K562 (cell line): ENCODE measurements around the gene DDX39A. TPM values are rescaled to one million over a fixed set of nuclear protein-coding genes. Genes with fewer than 3 reads are reported as not detected.

Source experiments
- COPS2 ChIP-seq: fragments of 450-650 bp; conservative IDR thresholded peaks from 2 replicates; pipeline ENCODE4 v1.6.1; 2016; ENCODE audit warnings: mild to moderate bottlenecking, moderate library complexity
- EWSR1 ChIP-seq: fragments of 450-650 bp; IDR thresholded peaks from 2 replicates; pipeline ENCODE4 v1.6.1; 2018; ENCODE audit warnings: borderline replicate concordance, mild to moderate bottlenecking, low read depth, moderate library complexity; ENCODE audit not compliant: partially characterized antibody
- polyA plus RNA-seq, 8 experiments: library from polyadenylated mRNA; depleted of rRNA in 4 of 8; stranded (reverse) in 5 of 8; unstranded in 3 of 8; fragments of >200 nt; fragmentation: Nextera tagmentation in 2 of 8; fragmentation: Illumina TruSeq in 1 of 8; extraction: Ambion mirVana in 2 of 8; extraction: Trizol in 1 of 8; gene quantifications; 2 replicates each; pipeline versions ENCODE4 v1.2.1 to v1.2.3, GENCODE V29; 2011 to 2014; ENCODE audit warnings: inconsistent platforms in 1 of 8, missing spikeins in 1 of 8
- total RNA-seq, 7 experiments: library from RNA; depleted of rRNA in 6 of 7; stranded (reverse); fragments of >200 nt in 6 of 7; fragmentation: Illumina TruSeq in 2 of 7; extraction: Trizol in 2 of 7; gene quantifications; 2 replicates each; pipeline versions ENCODE4 v1.2.1 to v1.2.3, GENCODE V29; 2011 to 2021; ENCODE audit warnings: low replicate concordance in 1 of 7
- TF ChIP-seq, protein P1 (sequence below): fragments of 450-650 bp; IDR thresholded peaks from 2 replicates; pipeline ENCODE4 v1.6.1; 2016; ENCODE audit warnings: mild to moderate bottlenecking, moderate library complexity
- TF ChIP-seq, protein P2 (sequence below), 3 experiments: IDR thresholded peaks in 2 of 3; conservative IDR thresholded peaks in 1 of 3; 2 replicates each; pipeline ENCODE4 v1.5.1; 2011 to 2012; ENCODE audit warnings: low read length in 3 of 3, mild to moderate bottlenecking in 3 of 3, control low read depth in 2 of 3, improper control_type of control experiment in 1 of 3, inconsistent platforms in 1 of 3, low read depth in 1 of 3, mixed read lengths in 1 of 3, moderate library complexity in 1 of 3; ENCODE audit not compliant: insufficient read depth in 2 of 3
- TF ChIP-seq, protein P3 (sequence below), 2 experiments: fragments of 450-650 bp in 1 of 2; sonication (generic) in 1 of 2; formaldehyde crosslinking in 1 of 2; IDR thresholded peaks in 1 of 2; conservative IDR thresholded peaks in 1 of 2; 2 replicates each; pipeline versions ENCODE4 v1.6.1 to v1.8.1; 2016 to 2023; ENCODE audit warnings: mild to moderate bottlenecking in 2 of 2, moderate library complexity in 2 of 2, inconsistent platforms in 1 of 2, missing genetic modification reagents in 1 of 2
- TF ChIP-seq, protein P4 (sequence below), 2 experiments: fragments of 450-650 bp; IDR thresholded peaks; 2 replicates each; pipeline ENCODE4 v1.6.1; 2018; ENCODE audit warnings: mild to moderate bottlenecking in 2 of 2, low read depth in 1 of 2; ENCODE audit not compliant: partially characterized antibody in 2 of 2

The DDX39A gene
- total and polyA plus RNA-seq, 9 of the 15 experiments (the other 6 are each of a cell fraction or from before 2014, with no cell fraction given) = 90.3 to 250 (median 188) TPM

DNA sequence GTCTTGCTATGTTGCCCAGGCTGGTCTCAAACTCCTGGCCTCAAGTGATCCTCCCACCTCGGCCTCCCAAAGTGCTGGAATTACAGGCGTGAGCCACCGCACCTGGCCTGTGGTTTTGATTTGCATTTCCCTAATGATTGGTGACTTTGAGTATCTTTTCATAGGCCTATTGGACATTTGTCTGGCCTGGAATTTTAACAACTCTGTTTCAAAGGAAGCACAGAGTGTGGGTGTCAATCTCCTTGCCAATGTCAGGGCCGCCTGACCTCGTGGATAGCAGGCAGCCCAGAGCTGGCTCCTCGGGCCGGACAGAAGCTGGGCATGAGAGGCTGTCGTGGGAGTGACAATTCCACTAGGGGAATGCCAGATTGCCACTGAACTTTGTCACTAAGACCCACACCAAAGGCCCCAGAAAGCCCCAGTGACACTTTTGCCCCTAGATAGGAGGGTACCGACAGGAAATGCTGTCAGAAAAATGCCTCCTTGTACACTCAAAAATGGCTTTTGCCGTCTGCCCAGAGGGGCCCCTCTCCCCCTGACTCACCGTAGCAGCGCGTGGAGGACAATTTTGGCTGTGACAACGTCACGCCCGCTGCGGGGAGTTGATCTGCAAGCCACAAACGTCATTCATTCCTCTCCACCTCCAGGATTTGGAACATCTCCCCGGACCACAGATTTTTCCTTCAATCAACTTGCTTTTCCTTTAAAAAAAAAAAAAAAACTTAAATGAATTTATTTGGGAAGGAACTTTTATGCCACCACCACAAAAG, 49.6 kb downstream of the DDX39A start (continued):
- TF ChIP-seq, protein P1, sequence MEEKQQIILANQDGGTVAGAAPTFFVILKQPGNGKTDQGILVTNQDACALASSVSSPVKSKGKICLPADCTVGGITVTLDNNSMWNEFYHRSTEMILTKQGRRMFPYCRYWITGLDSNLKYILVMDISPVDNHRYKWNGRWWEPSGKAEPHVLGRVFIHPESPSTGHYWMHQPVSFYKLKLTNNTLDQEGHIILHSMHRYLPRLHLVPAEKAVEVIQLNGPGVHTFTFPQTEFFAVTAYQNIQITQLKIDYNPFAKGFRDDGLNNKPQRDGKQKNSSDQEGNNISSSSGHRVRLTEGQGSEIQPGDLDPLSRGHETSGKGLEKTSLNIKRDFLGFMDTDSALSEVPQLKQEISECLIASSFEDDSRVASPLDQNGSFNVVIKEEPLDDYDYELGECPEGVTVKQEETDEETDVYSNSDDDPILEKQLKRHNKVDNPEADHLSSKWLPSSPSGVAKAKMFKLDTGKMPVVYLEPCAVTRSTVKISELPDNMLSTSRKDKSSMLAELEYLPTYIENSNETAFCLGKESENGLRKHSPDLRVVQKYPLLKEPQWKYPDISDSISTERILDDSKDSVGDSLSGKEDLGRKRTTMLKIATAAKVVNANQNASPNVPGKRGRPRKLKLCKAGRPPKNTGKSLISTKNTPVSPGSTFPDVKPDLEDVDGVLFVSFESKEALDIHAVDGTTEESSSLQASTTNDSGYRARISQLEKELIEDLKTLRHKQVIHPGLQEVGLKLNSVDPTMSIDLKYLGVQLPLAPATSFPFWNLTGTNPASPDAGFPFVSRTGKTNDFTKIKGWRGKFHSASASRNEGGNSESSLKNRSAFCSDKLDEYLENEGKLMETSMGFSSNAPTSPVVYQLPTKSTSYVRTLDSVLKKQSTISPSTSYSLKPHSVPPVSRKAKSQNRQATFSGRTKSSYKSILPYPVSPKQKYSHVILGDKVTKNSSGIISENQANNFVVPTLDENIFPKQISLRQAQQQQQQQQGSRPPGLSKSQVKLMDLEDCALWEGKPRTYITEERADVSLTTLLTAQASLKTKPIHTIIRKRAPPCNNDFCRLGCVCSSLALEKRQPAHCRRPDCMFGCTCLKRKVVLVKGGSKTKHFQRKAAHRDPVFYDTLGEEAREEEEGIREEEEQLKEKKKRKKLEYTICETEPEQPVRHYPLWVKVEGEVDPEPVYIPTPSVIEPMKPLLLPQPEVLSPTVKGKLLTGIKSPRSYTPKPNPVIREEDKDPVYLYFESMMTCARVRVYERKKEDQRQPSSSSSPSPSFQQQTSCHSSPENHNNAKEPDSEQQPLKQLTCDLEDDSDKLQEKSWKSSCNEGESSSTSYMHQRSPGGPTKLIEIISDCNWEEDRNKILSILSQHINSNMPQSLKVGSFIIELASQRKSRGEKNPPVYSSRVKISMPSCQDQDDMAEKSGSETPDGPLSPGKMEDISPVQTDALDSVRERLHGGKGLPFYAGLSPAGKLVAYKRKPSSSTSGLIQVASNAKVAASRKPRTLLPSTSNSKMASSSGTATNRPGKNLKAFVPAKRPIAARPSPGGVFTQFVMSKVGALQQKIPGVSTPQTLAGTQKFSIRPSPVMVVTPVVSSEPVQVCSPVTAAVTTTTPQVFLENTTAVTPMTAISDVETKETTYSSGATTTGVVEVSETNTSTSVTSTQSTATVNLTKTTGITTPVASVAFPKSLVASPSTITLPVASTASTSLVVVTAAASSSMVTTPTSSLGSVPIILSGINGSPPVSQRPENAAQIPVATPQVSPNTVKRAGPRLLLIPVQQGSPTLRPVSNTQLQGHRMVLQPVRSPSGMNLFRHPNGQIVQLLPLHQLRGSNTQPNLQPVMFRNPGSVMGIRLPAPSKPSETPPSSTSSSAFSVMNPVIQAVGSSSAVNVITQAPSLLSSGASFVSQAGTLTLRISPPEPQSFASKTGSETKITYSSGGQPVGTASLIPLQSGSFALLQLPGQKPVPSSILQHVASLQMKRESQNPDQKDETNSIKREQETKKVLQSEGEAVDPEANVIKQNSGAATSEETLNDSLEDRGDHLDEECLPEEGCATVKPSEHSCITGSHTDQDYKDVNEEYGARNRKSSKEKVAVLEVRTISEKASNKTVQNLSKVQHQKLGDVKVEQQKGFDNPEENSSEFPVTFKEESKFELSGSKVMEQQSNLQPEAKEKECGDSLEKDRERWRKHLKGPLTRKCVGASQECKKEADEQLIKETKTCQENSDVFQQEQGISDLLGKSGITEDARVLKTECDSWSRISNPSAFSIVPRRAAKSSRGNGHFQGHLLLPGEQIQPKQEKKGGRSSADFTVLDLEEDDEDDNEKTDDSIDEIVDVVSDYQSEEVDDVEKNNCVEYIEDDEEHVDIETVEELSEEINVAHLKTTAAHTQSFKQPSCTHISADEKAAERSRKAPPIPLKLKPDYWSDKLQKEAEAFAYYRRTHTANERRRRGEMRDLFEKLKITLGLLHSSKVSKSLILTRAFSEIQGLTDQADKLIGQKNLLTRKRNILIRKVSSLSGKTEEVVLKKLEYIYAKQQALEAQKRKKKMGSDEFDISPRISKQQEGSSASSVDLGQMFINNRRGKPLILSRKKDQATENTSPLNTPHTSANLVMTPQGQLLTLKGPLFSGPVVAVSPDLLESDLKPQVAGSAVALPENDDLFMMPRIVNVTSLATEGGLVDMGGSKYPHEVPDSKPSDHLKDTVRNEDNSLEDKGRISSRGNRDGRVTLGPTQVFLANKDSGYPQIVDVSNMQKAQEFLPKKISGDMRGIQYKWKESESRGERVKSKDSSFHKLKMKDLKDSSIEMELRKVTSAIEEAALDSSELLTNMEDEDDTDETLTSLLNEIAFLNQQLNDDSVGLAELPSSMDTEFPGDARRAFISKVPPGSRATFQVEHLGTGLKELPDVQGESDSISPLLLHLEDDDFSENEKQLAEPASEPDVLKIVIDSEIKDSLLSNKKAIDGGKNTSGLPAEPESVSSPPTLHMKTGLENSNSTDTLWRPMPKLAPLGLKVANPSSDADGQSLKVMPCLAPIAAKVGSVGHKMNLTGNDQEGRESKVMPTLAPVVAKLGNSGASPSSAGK = 0 out of 2 replicates have a peak, but pooled peaks have one; percentile 41
- TF ChIP-seq, protein P2, sequence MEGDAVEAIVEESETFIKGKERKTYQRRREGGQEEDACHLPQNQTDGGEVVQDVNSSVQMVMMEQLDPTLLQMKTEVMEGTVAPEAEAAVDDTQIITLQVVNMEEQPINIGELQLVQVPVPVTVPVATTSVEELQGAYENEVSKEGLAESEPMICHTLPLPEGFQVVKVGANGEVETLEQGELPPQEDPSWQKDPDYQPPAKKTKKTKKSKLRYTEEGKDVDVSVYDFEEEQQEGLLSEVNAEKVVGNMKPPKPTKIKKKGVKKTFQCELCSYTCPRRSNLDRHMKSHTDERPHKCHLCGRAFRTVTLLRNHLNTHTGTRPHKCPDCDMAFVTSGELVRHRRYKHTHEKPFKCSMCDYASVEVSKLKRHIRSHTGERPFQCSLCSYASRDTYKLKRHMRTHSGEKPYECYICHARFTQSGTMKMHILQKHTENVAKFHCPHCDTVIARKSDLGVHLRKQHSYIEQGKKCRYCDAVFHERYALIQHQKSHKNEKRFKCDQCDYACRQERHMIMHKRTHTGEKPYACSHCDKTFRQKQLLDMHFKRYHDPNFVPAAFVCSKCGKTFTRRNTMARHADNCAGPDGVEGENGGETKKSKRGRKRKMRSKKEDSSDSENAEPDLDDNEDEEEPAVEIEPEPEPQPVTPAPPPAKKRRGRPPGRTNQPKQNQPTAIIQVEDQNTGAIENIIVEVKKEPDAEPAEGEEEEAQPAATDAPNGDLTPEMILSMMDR (IDR thresholded peaks at IDR 0.05 in 2 of 3, conservative IDR thresholded peaks at IDR 0.05 in 1 of 3; ENCODE audit: insufficient read depth in 2 of 3, low read depth in 1 of 3, low read length in 3 of 3) = no peak
- TF ChIP-seq EWSR1 = no peak
- TF ChIP-seq, protein P3, sequence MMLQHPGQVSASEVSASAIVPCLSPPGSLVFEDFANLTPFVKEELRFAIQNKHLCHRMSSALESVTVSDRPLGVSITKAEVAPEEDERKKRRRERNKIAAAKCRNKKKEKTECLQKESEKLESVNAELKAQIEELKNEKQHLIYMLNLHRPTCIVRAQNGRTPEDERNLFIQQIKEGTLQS (IDR thresholded peaks at IDR 0.05) = peak; percentile 44
- TF ChIP-seq, protein P3 (CRISPR knock-in tag; conservative IDR thresholded peaks at IDR 0.05) = no peak
- TF ChIP-seq, protein P4, sequence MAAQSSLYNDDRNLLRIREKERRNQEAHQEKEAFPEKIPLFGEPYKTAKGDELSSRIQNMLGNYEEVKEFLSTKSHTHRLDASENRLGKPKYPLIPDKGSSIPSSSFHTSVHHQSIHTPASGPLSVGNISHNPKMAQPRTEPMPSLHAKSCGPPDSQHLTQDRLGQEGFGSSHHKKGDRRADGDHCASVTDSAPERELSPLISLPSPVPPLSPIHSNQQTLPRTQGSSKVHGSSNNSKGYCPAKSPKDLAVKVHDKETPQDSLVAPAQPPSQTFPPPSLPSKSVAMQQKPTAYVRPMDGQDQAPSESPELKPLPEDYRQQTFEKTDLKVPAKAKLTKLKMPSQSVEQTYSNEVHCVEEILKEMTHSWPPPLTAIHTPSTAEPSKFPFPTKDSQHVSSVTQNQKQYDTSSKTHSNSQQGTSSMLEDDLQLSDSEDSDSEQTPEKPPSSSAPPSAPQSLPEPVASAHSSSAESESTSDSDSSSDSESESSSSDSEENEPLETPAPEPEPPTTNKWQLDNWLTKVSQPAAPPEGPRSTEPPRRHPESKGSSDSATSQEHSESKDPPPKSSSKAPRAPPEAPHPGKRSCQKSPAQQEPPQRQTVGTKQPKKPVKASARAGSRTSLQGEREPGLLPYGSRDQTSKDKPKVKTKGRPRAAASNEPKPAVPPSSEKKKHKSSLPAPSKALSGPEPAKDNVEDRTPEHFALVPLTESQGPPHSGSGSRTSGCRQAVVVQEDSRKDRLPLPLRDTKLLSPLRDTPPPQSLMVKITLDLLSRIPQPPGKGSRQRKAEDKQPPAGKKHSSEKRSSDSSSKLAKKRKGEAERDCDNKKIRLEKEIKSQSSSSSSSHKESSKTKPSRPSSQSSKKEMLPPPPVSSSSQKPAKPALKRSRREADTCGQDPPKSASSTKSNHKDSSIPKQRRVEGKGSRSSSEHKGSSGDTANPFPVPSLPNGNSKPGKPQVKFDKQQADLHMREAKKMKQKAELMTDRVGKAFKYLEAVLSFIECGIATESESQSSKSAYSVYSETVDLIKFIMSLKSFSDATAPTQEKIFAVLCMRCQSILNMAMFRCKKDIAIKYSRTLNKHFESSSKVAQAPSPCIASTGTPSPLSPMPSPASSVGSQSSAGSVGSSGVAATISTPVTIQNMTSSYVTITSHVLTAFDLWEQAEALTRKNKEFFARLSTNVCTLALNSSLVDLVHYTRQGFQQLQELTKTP (IDR thresholded peaks at IDR 0.05; ENCODE audit: low read depth in 1 of 2, partially characterized antibody in 2 of 2) = peak in 1 of 2 experiments; percentile 86
- no peak for TF ChIP-seq COPS2
